ENCODE data around the gene C3orf62.
A peak's percentile ranks its signal among the peaks of the same experiment; 100 is the strongest.

C3orf62 gene

DNA sequence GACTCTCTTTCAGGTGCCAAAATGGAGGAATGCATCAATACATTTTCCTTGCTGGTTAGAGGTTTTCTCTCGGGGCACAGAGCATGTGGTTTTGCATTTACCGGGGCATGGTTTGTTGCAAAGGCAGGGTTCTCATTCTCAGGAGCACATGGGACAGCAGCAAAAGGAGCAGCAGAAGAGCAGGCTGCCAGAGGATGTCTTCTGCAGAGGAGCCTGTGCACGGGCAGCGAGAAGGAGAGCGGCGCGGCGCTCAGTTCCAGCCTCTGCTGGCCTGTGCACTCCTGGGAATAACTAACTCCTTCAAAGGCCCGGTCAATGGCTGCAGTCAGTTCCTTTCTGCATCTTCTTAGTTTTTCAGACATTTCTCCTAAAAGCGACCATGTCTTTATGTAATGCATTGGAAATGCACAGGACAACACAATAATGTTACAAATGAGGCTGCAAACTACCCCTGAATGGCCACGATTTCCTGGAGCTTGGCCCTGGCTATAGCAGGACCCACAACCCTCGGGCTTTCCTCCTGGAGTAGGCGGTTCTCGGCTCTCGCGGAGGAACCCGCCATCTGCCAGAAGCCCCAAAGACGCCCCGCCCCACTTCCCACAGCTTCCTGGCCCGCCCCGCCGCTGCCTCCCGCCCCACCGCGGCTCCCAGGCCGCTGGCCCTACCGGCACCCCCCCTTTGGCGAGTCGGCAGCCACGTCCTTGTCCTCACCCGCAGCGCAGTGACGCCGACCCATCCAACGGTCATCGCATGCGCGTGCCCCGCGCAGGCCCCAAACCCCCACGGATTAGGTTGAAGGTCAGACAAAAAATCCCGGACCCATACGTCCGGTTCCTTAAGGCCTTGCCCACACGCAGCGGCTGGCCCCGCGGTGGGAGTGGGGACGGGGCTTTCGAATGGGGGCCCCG, at the start of gene C3orf62:
TSS of gene C3orf62 (minus strand) at position 758 of the 908 bp plus-strand sequence. CDS start at position 398, 360 bp downstream.
- peak within 1 kb of the TSS; percentile 94 for H3K27ac ChIP-seq (ENCODE audit: low read length)

DNA sequence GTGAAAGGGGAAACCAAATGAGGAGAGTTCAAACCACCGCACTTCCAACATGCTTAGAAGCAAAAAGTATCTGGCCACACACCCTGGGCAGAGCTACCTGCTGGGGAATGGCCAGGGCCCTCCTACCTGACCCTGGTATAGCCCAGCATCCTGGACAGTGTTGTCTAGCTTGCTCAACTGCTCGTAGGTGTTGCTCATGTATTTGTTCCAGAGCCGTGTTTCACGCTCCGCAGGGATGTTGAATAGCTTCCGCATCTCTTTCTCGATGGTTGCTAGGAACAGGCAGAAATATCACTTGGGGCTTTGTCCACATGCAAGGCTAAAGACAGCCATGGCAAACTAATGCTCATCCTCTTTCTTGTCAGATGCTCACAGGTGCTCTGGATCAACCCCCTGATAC, 47.7 kb upstream of the C3orf62 start:
- Histone ChIP-seq H3K9me3 (ENCODE audit: control insufficient read depth in 1 of 2, low read length in 2 of 2) (no peaks in the 10 kb centered on the region), H3K36me3 (ENCODE audit: control insufficient read depth in 1 of 2, insufficient read depth in 2 of 2, low read length in 2 of 2) (peaks cover 48 to 55% of the 10 kb centered on the region in 2 donors), H3K27me3 (ENCODE audit: low read depth, low read length) (no peaks in the 10 kb centered on the region), H3K27ac (ENCODE audit: low read length) (no peak overlapping the region), H3K4me1 (ENCODE audit: control insufficient read depth in 1 of 2, insufficient read depth in 2 of 2, low read length in 2 of 2) (no peaks in the 10 kb centered on the region), H3K4me3 (ENCODE audit: low read depth in 1 of 2, low read length in 2 of 2) (no peak overlapping the region)

More for the DNA sequence above, at the start of gene C3orf62:
- peak within 1 kb of the TSS; percentile 58 to 75 for H3K4me3 ChIP-seq (ENCODE audit: low read depth in 1 of 2, low read length in 2 of 2)
- H3K9me3 ChIP-seq (ENCODE audit: control insufficient read depth in 1 of 2, low read length in 2 of 2), result no peaks in the 10 kb centered on the region
- peaks cover 11 to 12% of the 10 kb centered on the region in 2 donors for H3K4me1 ChIP-seq (ENCODE audit: control insufficient read depth in 1 of 2, insufficient read depth in 2 of 2, low read length in 2 of 2)
- H3K27me3 ChIP-seq (ENCODE audit: low read depth, low read length), result no peaks in the 10 kb centered on the region
- peaks cover 20 to 22% of the 10 kb centered on the region in 2 donors for H3K36me3 ChIP-seq (ENCODE audit: control insufficient read depth in 1 of 2, insufficient read depth in 2 of 2, low read length in 2 of 2)

DNA sequence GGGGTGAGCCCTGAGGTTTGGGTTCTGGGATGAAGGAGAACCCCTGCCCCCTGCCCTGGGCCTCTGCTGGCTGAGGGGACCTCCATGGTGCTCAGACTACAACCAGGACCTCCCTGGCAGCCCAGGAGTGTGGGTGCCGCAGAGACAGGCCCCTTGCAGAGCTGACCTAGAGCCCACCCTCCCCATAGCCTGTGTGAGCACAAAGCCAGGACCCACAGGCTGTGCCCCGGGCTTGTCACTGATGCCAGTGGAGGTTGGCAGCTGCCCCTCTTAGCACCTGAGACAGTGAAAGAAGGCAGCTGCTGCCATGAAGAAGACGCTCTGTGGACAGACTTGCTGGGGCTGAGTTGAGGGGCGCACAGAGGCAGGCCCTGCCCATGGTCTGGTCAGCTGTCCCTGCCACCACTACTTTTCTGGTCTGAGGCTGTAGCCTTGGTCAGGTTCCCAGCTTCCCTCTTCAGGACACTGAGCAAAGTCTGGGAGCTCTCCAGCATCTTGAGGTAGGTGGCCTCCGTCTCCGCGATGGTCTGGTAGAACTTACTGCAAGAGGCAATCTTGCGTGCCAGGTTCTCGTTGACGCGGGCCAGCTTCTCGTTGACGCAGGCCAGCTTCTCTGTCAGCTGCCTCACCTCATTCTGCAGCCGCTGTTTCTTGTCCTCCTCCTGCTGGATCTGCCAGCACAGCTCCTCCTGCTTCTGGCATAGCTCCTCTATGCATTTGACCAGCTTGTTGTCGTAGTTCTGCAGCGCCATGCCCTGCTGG, 39.8 kb upstream of the C3orf62 start:
- Histone ChIP-seq H3K36me3 (ENCODE audit: control insufficient read depth in 1 of 2, insufficient read depth in 2 of 2, low read length in 2 of 2) (peaks cover 24 to 34% of the 10 kb centered on the region in 2 donors), H3K4me3 (ENCODE audit: low read depth in 1 of 2, low read length in 2 of 2) (no peak overlapping the region), H3K4me1 (ENCODE audit: control insufficient read depth in 1 of 2, insufficient read depth in 2 of 2, low read length in 2 of 2) (no peaks in the 10 kb centered on the region), H3K9me3 (ENCODE audit: control insufficient read depth in 1 of 2, low read length in 2 of 2) (no peaks in the 10 kb centered on the region), H3K27me3 (ENCODE audit: low read depth, low read length) (no peaks in the 10 kb centered on the region), H3K27ac (ENCODE audit: low read length) (no peak overlapping the region)

DNA sequence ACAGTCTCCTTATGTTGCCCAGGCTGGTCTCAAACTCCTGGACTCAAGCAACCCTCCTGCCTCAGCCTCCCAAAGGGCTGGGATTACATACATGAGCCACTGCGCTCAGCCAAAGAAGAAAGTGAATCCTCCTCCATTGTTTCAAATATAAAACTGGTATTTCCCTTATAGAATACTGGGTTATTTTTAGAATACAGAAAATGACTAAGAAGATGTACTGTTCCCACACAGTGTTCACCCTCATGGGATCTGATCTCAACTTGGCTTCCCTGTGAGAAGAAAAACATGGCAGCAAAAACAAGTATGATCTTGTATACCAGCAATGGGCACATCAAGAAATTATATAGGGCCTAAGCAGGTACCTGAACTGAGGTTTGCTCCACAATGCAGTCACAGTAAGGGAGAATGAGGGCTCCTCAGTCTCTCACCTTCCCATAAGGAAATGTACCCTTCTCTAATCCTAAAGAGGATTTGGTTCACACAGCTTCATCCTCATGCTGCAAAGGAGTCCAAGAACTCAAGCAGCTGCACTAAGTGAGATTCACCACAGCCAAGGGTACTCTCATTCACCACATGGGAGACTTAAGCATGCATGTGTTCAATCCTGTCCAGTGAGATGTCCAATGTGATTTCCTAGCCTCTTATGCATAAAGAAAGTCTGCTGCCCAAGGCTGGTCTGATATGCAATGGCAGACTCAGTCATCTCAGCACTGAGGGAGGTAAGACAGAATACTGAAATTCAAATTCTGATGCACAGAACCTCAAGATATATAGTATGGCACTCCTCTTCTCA, 37.1 kb upstream of the C3orf62 start:
- no peak overlapping the region for H3K27ac ChIP-seq (ENCODE audit: low read length)
- no peaks in the 10 kb centered on the region for H3K4me1 ChIP-seq (ENCODE audit: control insufficient read depth in 1 of 2, insufficient read depth in 2 of 2, low read length in 2 of 2)
- no peak overlapping the region for H3K4me3 ChIP-seq (ENCODE audit: low read depth in 1 of 2, low read length in 2 of 2)
- no peaks in the 10 kb centered on the region for H3K27me3 ChIP-seq (ENCODE audit: low read depth, low read length)
- H3K36me3 ChIP-seq (ENCODE audit: control insufficient read depth in 1 of 2, insufficient read depth in 2 of 2, low read length in 2 of 2), result peaks cover 29 to 43% of the 10 kb centered on the region in 2 donors
- H3K9me3 ChIP-seq (ENCODE audit: control insufficient read depth in 1 of 2, low read length in 2 of 2), result no peaks in the 10 kb centered on the region

DNA sequence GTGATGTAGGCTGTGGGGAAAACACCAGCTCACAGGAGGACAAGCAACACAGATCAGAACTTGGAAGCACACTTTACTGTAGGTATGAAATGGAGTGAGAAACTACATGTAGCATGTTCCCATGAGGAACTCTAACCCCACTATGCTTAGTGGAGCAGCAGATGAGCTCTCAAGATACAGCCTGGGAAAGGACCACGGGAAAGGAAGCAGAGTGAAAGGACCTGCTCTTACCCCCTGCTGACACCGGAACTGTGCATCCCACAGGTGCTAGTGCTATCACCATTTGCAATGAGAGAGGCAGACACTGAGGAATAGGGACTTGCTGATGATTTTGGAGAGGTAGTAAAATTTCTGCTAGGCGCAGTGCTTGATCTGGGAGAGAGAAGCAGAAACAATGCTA, 34.3 kb upstream of the C3orf62 start:
- H3K4me3 ChIP-seq (ENCODE audit: low read depth in 1 of 2, low read length in 2 of 2), result no peak overlapping the region
- no peaks in the 10 kb centered on the region for H3K9me3 ChIP-seq (ENCODE audit: control insufficient read depth in 1 of 2, low read length in 2 of 2)
- peaks cover 23 to 38% of the 10 kb centered on the region in 2 donors for H3K36me3 ChIP-seq (ENCODE audit: control insufficient read depth in 1 of 2, insufficient read depth in 2 of 2, low read length in 2 of 2)
- H3K27ac ChIP-seq (ENCODE audit: low read length), result no peak overlapping the region
- H3K27me3 ChIP-seq (ENCODE audit: low read depth, low read length), result no peaks in the 10 kb centered on the region
- H3K4me1 ChIP-seq (ENCODE audit: control insufficient read depth in 1 of 2, insufficient read depth in 2 of 2, low read length in 2 of 2), result no peaks in the 10 kb centered on the region

DNA sequence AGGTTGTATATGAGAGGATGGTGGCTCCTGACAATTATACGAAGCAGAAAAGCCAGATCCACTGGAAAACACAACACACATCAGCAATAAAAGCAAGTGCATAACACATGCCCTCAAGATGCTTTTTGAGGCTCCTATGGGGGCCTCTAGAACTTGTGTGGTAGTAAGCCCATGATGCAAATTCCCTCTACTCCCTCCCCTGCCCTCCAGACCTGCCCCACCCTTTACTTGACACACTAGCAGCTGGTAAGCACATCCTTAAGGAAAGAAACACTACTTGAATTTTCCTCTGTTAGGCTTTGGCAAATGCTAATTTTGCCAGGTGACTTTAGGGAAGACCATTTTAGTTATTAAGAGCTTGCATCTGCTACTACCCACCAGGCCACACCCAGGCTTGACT, 33.6 kb upstream of the C3orf62 start:
- peaks cover 26 to 41% of the 10 kb centered on the region in 2 donors for H3K36me3 ChIP-seq (ENCODE audit: control insufficient read depth in 1 of 2, insufficient read depth in 2 of 2, low read length in 2 of 2)

DNA sequence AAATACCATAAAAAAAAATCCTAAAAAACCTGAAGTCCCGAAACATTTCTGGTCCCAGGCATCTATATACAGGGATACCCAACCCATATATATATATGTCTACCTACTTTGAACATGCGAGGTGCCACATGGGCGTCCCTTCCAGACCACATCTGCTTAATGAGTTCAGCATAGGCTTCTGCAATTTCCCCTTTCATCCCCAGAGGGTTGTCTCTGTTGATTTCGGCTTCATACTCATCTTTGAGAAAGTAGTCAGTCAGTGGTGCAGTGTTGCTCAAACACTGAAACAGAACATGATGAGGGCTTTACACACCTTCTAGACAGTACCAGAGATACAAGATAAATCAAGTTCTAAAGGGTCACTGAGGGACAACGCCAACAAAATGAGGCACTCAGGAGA, 28.6 kb upstream of the C3orf62 start:
- H3K36me3 ChIP-seq (ENCODE audit: control insufficient read depth in 1 of 2, insufficient read depth in 2 of 2, low read length in 2 of 2), result peaks cover 36 to 55% of the 10 kb centered on the region in 2 donors
- no peaks in the 10 kb centered on the region for H3K27me3 ChIP-seq (ENCODE audit: low read depth, low read length)
- no peak overlapping the region for H3K4me3 ChIP-seq (ENCODE audit: low read depth in 1 of 2, low read length in 2 of 2)
- H3K4me1 ChIP-seq (ENCODE audit: control insufficient read depth in 1 of 2, insufficient read depth in 2 of 2, low read length in 2 of 2), result no peaks in the 10 kb centered on the region
- no peak overlapping the region for H3K27ac ChIP-seq (ENCODE audit: low read length)
- no peaks in the 10 kb centered on the region for H3K9me3 ChIP-seq (ENCODE audit: control insufficient read depth in 1 of 2, low read length in 2 of 2)

More for the DNA sequence above, 33.6 kb upstream of the C3orf62 start:
- Histone ChIP-seq H3K4me1 (ENCODE audit: control insufficient read depth in 1 of 2, insufficient read depth in 2 of 2, low read length in 2 of 2) (no peaks in the 10 kb centered on the region), H3K27me3 (ENCODE audit: low read depth, low read length) (no peaks in the 10 kb centered on the region), H3K4me3 (ENCODE audit: low read depth in 1 of 2, low read length in 2 of 2) (no peak overlapping the region), H3K9me3 (ENCODE audit: control insufficient read depth in 1 of 2, low read length in 2 of 2) (no peaks in the 10 kb centered on the region), H3K27ac (ENCODE audit: low read length) (no peak overlapping the region)

DNA sequence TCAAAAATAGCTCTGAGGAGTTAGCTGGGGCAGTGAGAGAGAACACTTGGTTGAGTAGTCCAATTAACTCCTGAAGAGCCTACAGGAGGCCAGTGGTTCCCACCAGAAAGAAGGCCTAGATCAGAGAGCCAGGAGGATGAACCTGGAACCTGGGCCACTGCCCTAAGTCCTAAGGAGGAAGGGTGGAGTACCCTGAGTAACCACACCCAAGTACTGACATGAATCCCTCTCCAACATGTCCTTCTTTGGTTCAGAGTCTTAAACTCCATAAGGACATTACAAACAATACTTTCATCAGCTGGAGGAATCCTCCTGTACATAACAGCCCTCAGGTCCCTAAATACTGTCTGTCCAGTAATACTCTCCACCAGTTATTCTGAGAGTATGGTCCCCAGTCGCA, 25.6 kb upstream of the C3orf62 start:
- Histone ChIP-seq H3K36me3 (ENCODE audit: control insufficient read depth in 1 of 2, insufficient read depth in 2 of 2, low read length in 2 of 2) (peaks cover 46 to 70% of the 10 kb centered on the region in 2 donors), H3K4me3 (ENCODE audit: low read depth in 1 of 2, low read length in 2 of 2) (no peak overlapping the region), H3K9me3 (ENCODE audit: control insufficient read depth in 1 of 2, low read length in 2 of 2) (no peaks in the 10 kb centered on the region)

DNA sequence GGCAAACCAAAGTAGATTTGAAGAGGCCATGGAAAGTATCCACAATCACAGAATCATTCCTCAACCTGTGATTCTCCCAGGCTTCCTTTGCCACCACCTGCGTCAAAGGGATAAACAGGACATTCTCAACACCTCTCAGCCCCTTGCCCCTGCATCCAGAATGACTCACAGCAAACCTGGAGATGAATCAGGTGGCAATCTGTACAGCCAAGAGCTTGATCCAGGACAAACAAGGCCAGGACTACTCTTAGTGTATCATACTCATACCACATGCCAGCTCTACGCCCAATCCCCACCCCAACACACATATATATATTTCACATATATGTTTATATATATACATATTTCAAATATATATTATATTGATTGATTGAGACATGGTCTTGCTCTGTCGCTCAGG, 23.6 kb upstream of the C3orf62 start:
- H3K4me1 ChIP-seq (ENCODE audit: control insufficient read depth in 1 of 2, insufficient read depth in 2 of 2, low read length in 2 of 2), result peaks cover 0 to 11% of the 10 kb centered on the region in 2 donors

More for the DNA sequence above, 25.6 kb upstream of the C3orf62 start:
- no peak overlapping the region for H3K27ac ChIP-seq (ENCODE audit: low read length)
- H3K4me1 ChIP-seq (ENCODE audit: control insufficient read depth in 1 of 2, insufficient read depth in 2 of 2, low read length in 2 of 2), result no peaks in the 10 kb centered on the region
- no peaks in the 10 kb centered on the region for H3K27me3 ChIP-seq (ENCODE audit: low read depth, low read length)

DNA sequence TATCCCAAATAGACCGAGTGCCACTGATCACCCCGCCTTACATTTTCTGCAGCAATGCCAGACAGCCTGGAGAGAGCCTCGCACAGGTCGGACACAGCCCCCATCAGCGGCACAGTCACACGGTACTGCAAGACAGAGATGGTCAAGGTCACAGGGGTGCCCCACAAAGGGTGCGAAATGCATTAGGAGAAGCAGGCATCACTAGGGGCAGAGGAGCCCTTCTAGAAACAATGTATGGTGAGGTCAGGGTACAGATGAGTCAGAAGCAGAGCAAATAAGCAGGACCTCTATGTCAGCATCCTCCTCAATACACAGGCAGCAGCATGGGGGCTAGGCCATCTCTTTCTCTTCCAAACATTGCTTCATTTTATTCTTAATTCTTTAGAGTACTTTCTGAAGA, 21.5 kb upstream of the C3orf62 start:
- Histone ChIP-seq H3K36me3 (ENCODE audit: control insufficient read depth in 1 of 2, insufficient read depth in 2 of 2, low read length in 2 of 2) (peaks cover 58 to 72% of the 10 kb centered on the region in 2 donors), H3K27me3 (ENCODE audit: low read depth, low read length) (no peaks in the 10 kb centered on the region), H3K27ac (ENCODE audit: low read length) (no peak overlapping the region), H3K4me3 (ENCODE audit: low read depth in 1 of 2, low read length in 2 of 2) (no peak overlapping the region), H3K9me3 (ENCODE audit: control insufficient read depth in 1 of 2, low read length in 2 of 2) (no peaks in the 10 kb centered on the region), H3K4me1 (ENCODE audit: control insufficient read depth in 1 of 2, insufficient read depth in 2 of 2, low read length in 2 of 2) (peaks cover 0 to 11% of the 10 kb centered on the region in 2 donors)

More for the DNA sequence above, 23.6 kb upstream of the C3orf62 start:
- Histone ChIP-seq H3K27me3 (ENCODE audit: low read depth, low read length) (no peaks in the 10 kb centered on the region), H3K27ac (ENCODE audit: low read length) (no peak overlapping the region), H3K9me3 (ENCODE audit: control insufficient read depth in 1 of 2, low read length in 2 of 2) (no peaks in the 10 kb centered on the region), H3K36me3 (ENCODE audit: control insufficient read depth in 1 of 2, insufficient read depth in 2 of 2, low read length in 2 of 2) (peaks cover 53 to 72% of the 10 kb centered on the region in 2 donors), H3K4me3 (ENCODE audit: low read depth in 1 of 2, low read length in 2 of 2) (no peak overlapping the region)

All from muscle layer of duodenum (tissue), 2 donors.